H1 (cell line): ENCODE data around the gene POLR3A. TPM values are rescaled to one million over a fixed set of nuclear protein-coding genes. Genes with fewer than 3 reads are reported as not detected.

Experiments used
- CTCF ChIA-PET: fragments of 300-600 bp; sonication (Branson Sonifier 250); formaldehyde crosslinking; loops from one replicate; lab custom pipeline; 2021; ENCODE audit not compliant: partially characterized antibody; lab: Charles Lee
- POLR2A ChIA-PET: fragments of 300-600 bp; sonication (Branson Sonifier 250); formaldehyde crosslinking; loops from one replicate; lab custom pipeline; 2021; ENCODE audit warnings: inconsistent platforms; ENCODE audit not compliant: partially characterized antibody; lab: Charles Lee
- DNase-seq, 2 experiments: peaks; one replicate each; pipeline versions ENCODE4 v3.0.0 to v3.0.0-alpha.2; 2010 to 2022; ENCODE audit warnings: low spot score in 2 of 2, low read depth in 1 of 2, mixed read lengths in 1 of 2
- FAIRE-seq: peaks from 2 replicates; lab custom pipeline; 2011; peaks lifted over from hg19 to GRCh38; lab: Jason Lieb, UNC
- H2AFZ ChIP-seq: 2 replicates; pipeline ENCODE4 v1.8.1; 2012; ENCODE audit warnings: low read length, inconsistent platforms
- H2AK5ac ChIP-seq: 2 replicates; pipeline ENCODE4 v1.6.1; 2013; ENCODE audit warnings: low read depth, low read length
- H2BK120ac ChIP-seq: replicated peaks from 2 replicates; pipeline ENCODE3; 2013; ENCODE audit warnings: low read depth, low read length, inconsistent platforms
- H2BK12ac ChIP-seq: 2 replicates; pipeline ENCODE4 v1.6.1; 2013; ENCODE audit warnings: low read depth, low read length
- H2BK15ac ChIP-seq: 2 replicates; pipeline ENCODE4 v1.6.1; 2013; ENCODE audit warnings: low read length
- H2BK20ac ChIP-seq: 2 replicates; pipeline ENCODE4 v1.6.1; 2013; ENCODE audit warnings: low read length
- H2BK5ac ChIP-seq: 2 replicates; pipeline ENCODE4 v1.6.1; 2013; ENCODE audit warnings: low read depth, low read length
- H3K14ac ChIP-seq: 2 replicates; pipeline ENCODE4 v1.6.1; 2013; ENCODE audit warnings: inconsistent platforms; ENCODE audit not compliant: insufficient read length
- H3K18ac ChIP-seq: 2 replicates; pipeline ENCODE4 v1.6.1; 2013; ENCODE audit warnings: low read length; ENCODE audit errors: extremely low read depth
- H3K23ac ChIP-seq: 2 replicates; pipeline ENCODE4 v1.6.1; 2013; ENCODE audit warnings: inconsistent platforms; ENCODE audit not compliant: insufficient read length
- H3K23me2 ChIP-seq: 2 replicates; pipeline ENCODE4 v1.6.1; 2013; ENCODE audit warnings: low read depth, low read length
- H3K27ac ChIP-seq: 2 replicates; pipeline ENCODE4 v1.6.1; 2011; ENCODE audit warnings: low read depth, low read length, inconsistent platforms
- H3K27me3 ChIP-seq, 4 experiments: replicated peaks in 1 of 4; 1 replicate in 1 of 4; 2 replicates in 3 of 4; pipeline versions ENCODE4 v1.6.1 to v1.8.1; 2011 to 2013; ENCODE audit warnings: low read length in 3 of 4, mild to moderate bottlenecking in 3 of 4, inconsistent platforms in 2 of 4, mixed read lengths in 2 of 4, moderate library complexity in 1 of 4; ENCODE audit not compliant: control insufficient read depth in 3 of 4, insufficient read depth in 3 of 4; ENCODE audit errors: extremely low read depth in 1 of 4
- H3K36me3 ChIP-seq, 4 experiments: 2 replicates each; pipeline versions ENCODE4 v1.6.1 to v1.8.1; 2011 to 2013; ENCODE audit warnings: mild to moderate bottlenecking in 4 of 4, low read length in 3 of 4, moderate library complexity in 2 of 4, control low read depth in 1 of 4, inconsistent platforms in 1 of 4; ENCODE audit not compliant: insufficient read depth in 4 of 4, control insufficient read depth in 2 of 4
- H3K4ac ChIP-seq: replicated peaks from 2 replicates; pipeline ENCODE3; 2013; ENCODE audit warnings: low read length, low read depth, mixed read lengths, inconsistent platforms; ENCODE audit not compliant: insufficient read length
- H3K4me1 ChIP-seq, 4 experiments: replicated peaks in 1 of 4; 1 replicate in 1 of 4; 2 replicates in 3 of 4; pipeline versions ENCODE4 v1.6.1 to v1.8.1; 2011 to 2013; ENCODE audit warnings: low read length in 3 of 4, inconsistent platforms in 2 of 4, mixed read lengths in 1 of 4; ENCODE audit not compliant: insufficient read depth in 4 of 4, control insufficient read depth in 3 of 4
- H3K4me2 ChIP-seq, 2 experiments: 2 replicates each; pipeline versions ENCODE4 v1.6.1 to v1.8.1; 2011 to 2013; ENCODE audit warnings: low read depth in 2 of 2, low read length in 2 of 2, control low read depth in 1 of 2, inconsistent platforms in 1 of 2, mild to moderate bottlenecking in 1 of 2; ENCODE audit not compliant: insufficient read depth in 1 of 2
- H3K4me3 ChIP-seq, 4 experiments: fragments of 200-600, 300-600 bp in 1 of 4; sonication (generic), shearing (Covaris generic), sonication (Bioruptor Twin) in 1 of 4; 2 replicates each; pipeline versions ENCODE4 v1.5.1 to v1.8.1; 2011 to 2016; ENCODE audit warnings: low read length in 4 of 4, low read depth in 3 of 4, control low read depth in 2 of 4, inconsistent platforms in 2 of 4, mild to moderate bottlenecking in 2 of 4, mixed read lengths in 1 of 4, moderate library complexity in 1 of 4; ENCODE audit not compliant: insufficient read depth in 2 of 4; ENCODE audit errors: extremely low read depth in 1 of 4
- H3K56ac ChIP-seq: replicated peaks from 2 replicates; pipeline ENCODE3; 2013; ENCODE audit warnings: low read depth, mild to moderate bottlenecking, mixed read lengths, low read length, inconsistent platforms; ENCODE audit not compliant: insufficient read length
- H3K79me1 ChIP-seq: 2 replicates; pipeline ENCODE4 v1.6.1; 2013; ENCODE audit warnings: low read depth, low read length, control low read depth
- H3K79me2 ChIP-seq, 2 experiments: 2 replicates each; pipeline versions ENCODE4 v1.6.1 to v1.8.1; 2012 to 2013; ENCODE audit warnings: low read length in 2 of 2, mild to moderate bottlenecking in 2 of 2, inconsistent platforms in 1 of 2; ENCODE audit not compliant: insufficient read depth in 2 of 2, control insufficient read depth in 1 of 2
- H3K9ac ChIP-seq, 4 experiments: replicated peaks in 1 of 4; 1 replicate in 1 of 4; 2 replicates in 3 of 4; pipeline versions ENCODE4 v1.6.1 to v1.8.1; 2011 to 2013; ENCODE audit warnings: low read depth in 3 of 4, low read length in 3 of 4, control low read depth in 2 of 4, mild to moderate bottlenecking in 2 of 4, moderate library complexity in 2 of 4, inconsistent platforms in 1 of 4; ENCODE audit errors: extremely low read depth in 1 of 4
- H3K9me3 ChIP-seq, 2 experiments: 2 replicates each; pipeline versions ENCODE4 v1.6.1 to v1.8.1; 2012 to 2013; ENCODE audit warnings: mild to moderate bottlenecking in 2 of 2, moderate library complexity in 2 of 2, control low read depth in 1 of 2, inconsistent platforms in 1 of 2, low read depth in 1 of 2, low read length in 1 of 2, mixed read lengths in 1 of 2; ENCODE audit not compliant: insufficient read depth in 2 of 2
- H4K20me1 ChIP-seq, 2 experiments: replicated peaks in 1 of 2; 2 replicates each; pipeline versions ENCODE3 to v1.8.1; 2011 to 2013; ENCODE audit warnings: inconsistent platforms in 2 of 2, low read length in 2 of 2, mild to moderate bottlenecking in 1 of 2; ENCODE audit not compliant: insufficient read depth in 2 of 2, control insufficient read depth in 1 of 2
- H4K5ac ChIP-seq: 2 replicates; pipeline ENCODE4 v1.6.1; 2013; ENCODE audit warnings: low read length, low read depth, mixed read lengths, inconsistent platforms; ENCODE audit not compliant: insufficient read length
- H4K8ac ChIP-seq: 2 replicates; pipeline ENCODE4 v1.8.0; 2013; ENCODE audit warnings: mild to moderate bottlenecking, moderate library complexity, low read length, inconsistent platforms; ENCODE audit not compliant: insufficient read depth; ENCODE audit errors: extremely low read depth
- H4K91ac ChIP-seq: replicated peaks from 2 replicates; pipeline ENCODE3; 2013; ENCODE audit warnings: low read length, mixed read lengths, inconsistent platforms; ENCODE audit not compliant: insufficient read length
- CTBP2 ChIP-seq: IDR thresholded peaks from 2 replicates; pipeline ENCODE4 v1.7.0; 2011; ENCODE audit warnings: borderline replicate concordance, mild to moderate bottlenecking, moderate library complexity, mixed read lengths, low read length; ENCODE audit not compliant: insufficient read depth, insufficient read length
- JUN ChIP-seq: IDR thresholded peaks from 2 replicates; pipeline ENCODE4 v1.6.1; 2011; ENCODE audit warnings: low read depth, mild to moderate bottlenecking, improper control_type of control experiment, low read length
- KDM5A ChIP-seq: fragments of 200-600 bp; IDR thresholded peaks from 2 replicates; pipeline ENCODE4 v1.7.1; 2012; ENCODE audit warnings: mild to moderate bottlenecking, low read length, inconsistent platforms, mixed read lengths
- POLR2AphosphoS5 ChIP-seq: IDR thresholded peaks from 2 replicates; pipeline ENCODE4 v1.6.1; 2011; ENCODE audit warnings: low read depth, low read length
- SAP30 ChIP-seq: fragments of 300-600 bp; sonication (generic); IDR thresholded peaks from 2 replicates; pipeline ENCODE4 v1.7.1; 2012; ENCODE audit warnings: low read length, moderate library complexity, mild to moderate bottlenecking, inconsistent platforms; ENCODE audit not compliant: insufficient read depth, insufficient replicate concordance
- SIRT6 ChIP-seq: IDR thresholded peaks from one replicate; pipeline ENCODE4 v1.7.1; 2012; ENCODE audit warnings: low read length, inconsistent platforms
- WGBS, 2 experiments: shearing (Covaris generic) in 1 of 2; methylation state at CpG; one replicate each; pipeline versions ENCODE4 v1.1.6 to v1.1.7; 2013 to 2015; ENCODE audit warnings: low lambda C conversion rate in 2 of 2, mixed read lengths in 2 of 2, inconsistent platforms in 1 of 2, low coverage in 1 of 2, missing lambda C conversion rate in 1 of 2; ENCODE audit not compliant: insufficient replicate concordance in 2 of 2, insufficient coverage in 1 of 2, insufficient read length in 1 of 2; ENCODE audit errors: extremely low coverage in 1 of 2, missing lambda C conversion rate in 1 of 2; 5-methylcytosine and 5-hydroxymethylcytosine counted together
- polyA plus RNA-seq, 7 experiments: library from polyadenylated mRNA; depleted of rRNA in 3 of 7; stranded (reverse) in 5 of 7; unstranded in 2 of 7; fragments of >200 nt in 5 of 7; fragments of 200-250 nt in 2 of 7; gene quantifications; 1 replicate in 5 of 7; 2 replicates in 1 of 7; 4 replicates in 1 of 7; pipeline versions ENCODE4 v1.2.1 to v1.2.3, GENCODE V29; 2011 to 2013; ENCODE audit warnings: missing spikeins in 2 of 7, mixed read lengths in 2 of 7
- total RNA-seq: library from RNA; stranded (reverse); fragmentation: NEBNext Ultra II Directional; extraction: Animal tissue kit (Norgen Biotek cat#: 25700); gene quantifications from 2 replicates; pipeline ENCODE4 v1.2.1, GENCODE V29; 2021

POLR3A gene
- total and polyA plus RNA-seq, 2 of the 8 experiments (the other 6 are each of a cell fraction or from before 2014, with no cell fraction given): 11.3 to 38.6 TPM

- Histone ChIP-seq H4K5ac (no peak overlapping the region), H2BK20ac (no peak overlapping the region), H3K36me3 (peaks cover 3 to 13% (median 7%) of the 10 kb centered on the region in 4 experiments; a peak in 7 of 8 replicates), H4K8ac (no peak overlapping the region), H3K4me2 (no peak overlapping the region), H3K27ac (no peak overlapping the region), H3K79me2 (no peaks in the 10 kb centered on the region; a peak in 1 of 4 replicates), H3K14ac (no peak overlapping the region), H2AFZ (no peak overlapping the region), H3K27me3 (no peaks in the 10 kb centered on the region), H3K9ac (no peak overlapping the region), H3K56ac (no peak overlapping the region), H3K23me2 (no peaks in the 10 kb centered on the region; the same call in 1 of the 2 replicates), H3K4me3 (no peak overlapping the region), H4K20me1 (peaks cover 0 to 13% of the 10 kb centered on the region in 2 experiments), H2AK5ac (no peak overlapping the region), H3K18ac (no peak overlapping the region), H4K91ac (no peak overlapping the region), H2BK12ac (no peak overlapping the region), H3K23ac (no peak overlapping the region), H2BK5ac (no peak overlapping the region), H2BK120ac (no peak overlapping the region), H3K9me3 (no peaks in the 10 kb centered on the region), H3K4me1 (peaks cover 4 to 5% (median 4%) of the 10 kb centered on the region in 4 experiments; a peak in 6 of 7 replicates), H3K4ac (no peak overlapping the region), H3K79me1 (no peaks in the 10 kb centered on the region), H2BK15ac (no peak overlapping the region)
- POLR2A ChIA-PET: interaction anchor here (0.6 to 4.1 kb wide), 6 partner anchors 10 to 361 kb away, joined by 3 to 38 read pairs (median 4); partner anchors contain the start of gene RPS24
- DNase-seq: no peak
- no peak for FAIRE-seq
- WGBS, 2 experiments: 77% methylated on average over 10 of the region's 10 CpGs; no CpG with 5 or more reads in 1 of the 2 experiments
- CTCF ChIA-PET: interaction anchor here (0.6 to 5.3 kb wide), 91 partner anchors 9 to 1248 kb away, joined by 3 to 80 read pairs (median 4); partner anchors contain the start of genes POLR3A and RPS24
- TF ChIP-seq SIRT6 (no peak), JUN (no peak), CTBP2 (no peak), SAP30 (no peak), POLR2AphosphoS5 (no peak), KDM5A (no peak)
Measured at GRCh38 chr10:78046711-78047269, 17.5 kb upstream of the POLR3A start.
